H54 (cell line): ENCODE measurements around the gene PSMC6.
"Not testable (repeated sequence)": the region's sequence is repeated elsewhere in the genome, so short reads cannot be mapped to it uniquely, and the experiment has no call there.

Source experiments
- DNase-seq: peaks from one replicate; pipeline ENCODE4 v3.0.0; 2011; ENCODE audit warnings: low spot score, mixed read lengths; ENCODE audit not compliant: insufficient read length
- FAIRE-seq: peaks from 3 replicates; lab custom pipeline; 2011; peaks lifted over from hg19 to GRCh38; lab: Jason Lieb, UNC
- POLR2A ChIP-seq: IDR thresholded peaks from 2 replicates; pipeline ENCODE4 v1.6.1; 2011; ENCODE audit warnings: low read depth, mild to moderate bottlenecking, low read length

PSMC6 gene

DNA sequence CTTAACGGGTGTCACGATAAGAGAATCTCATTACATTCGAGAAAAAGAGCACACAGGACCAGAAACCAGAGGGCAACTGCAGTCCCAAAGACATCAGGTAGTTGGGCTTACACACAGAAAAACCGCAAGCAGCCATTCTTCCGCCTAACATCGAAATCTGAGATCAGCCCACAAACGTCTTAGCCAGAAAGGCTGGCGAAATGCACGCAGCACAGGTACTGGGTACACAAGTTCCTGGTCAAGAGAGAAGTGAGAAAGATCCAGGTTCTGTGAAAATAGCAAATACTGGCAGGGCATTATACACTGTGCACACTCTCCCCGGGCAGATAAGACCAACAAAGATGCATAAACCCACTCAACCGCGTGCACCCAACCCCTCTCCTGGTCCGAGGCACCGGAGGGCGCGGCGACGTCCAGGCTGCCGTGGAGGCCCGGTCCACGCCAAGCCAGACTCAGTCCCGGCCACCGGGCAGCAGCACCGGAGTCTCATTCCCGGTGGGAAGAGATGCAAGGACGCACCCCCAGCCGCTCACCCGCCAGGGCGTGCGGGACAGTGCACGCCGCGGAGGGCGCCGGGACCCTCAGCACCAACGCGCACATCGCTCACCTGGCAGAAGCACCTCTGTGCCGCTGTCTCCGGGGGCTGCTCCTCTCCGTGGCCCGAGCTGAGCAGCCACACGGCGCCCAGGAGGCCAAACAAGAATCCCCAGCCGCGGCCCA lies 12.1 kb upstream of the PSMC6 start:
- FAIRE-seq, result peak; percentile 82
- DNase-seq, result no peak
- no peak for TF ChIP-seq POLR2A

DNA sequence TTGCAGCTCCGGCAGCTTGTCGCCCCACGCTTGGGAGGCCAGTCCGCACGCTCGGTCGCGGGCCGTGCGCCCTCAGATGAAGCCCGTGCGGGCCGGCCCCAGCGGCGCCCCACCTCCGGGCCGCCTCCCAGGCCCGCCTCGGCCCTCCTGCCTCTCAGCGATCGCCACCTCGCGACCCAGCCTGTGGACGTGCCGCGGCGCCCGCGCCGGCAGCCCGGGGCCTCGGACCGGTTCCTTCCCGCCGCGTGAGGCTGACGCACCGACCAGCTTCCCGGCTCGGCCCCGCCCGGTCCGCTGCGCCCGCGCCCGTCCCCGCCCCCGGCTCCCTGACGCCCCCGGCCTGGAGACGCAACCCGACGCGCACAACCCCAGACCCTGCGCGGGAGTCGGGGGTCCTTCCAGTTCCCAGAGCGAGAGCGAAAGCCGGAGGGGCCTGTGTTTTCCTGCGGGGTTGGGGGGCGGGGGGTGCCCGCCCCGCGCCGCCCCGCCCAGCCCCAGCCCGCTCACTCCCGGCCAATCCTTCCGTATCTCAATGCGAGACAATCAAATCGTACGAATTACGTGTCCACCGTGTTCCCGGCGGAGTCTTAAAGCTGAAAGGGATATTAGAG lies 11.4 kb upstream of the PSMC6 start, which contains the start of gene ERO1A:
TSS of gene ERO1A (minus strand) at position 78 of the 611 bp plus-strand sequence. CDS start at position 1, 77 bp downstream.
- peak; percentile 43 for DNase-seq
- peak; percentile 32; the same call in 1 of the 2 replicates for TF ChIP-seq POLR2A
- FAIRE-seq, result no peak

DNA sequence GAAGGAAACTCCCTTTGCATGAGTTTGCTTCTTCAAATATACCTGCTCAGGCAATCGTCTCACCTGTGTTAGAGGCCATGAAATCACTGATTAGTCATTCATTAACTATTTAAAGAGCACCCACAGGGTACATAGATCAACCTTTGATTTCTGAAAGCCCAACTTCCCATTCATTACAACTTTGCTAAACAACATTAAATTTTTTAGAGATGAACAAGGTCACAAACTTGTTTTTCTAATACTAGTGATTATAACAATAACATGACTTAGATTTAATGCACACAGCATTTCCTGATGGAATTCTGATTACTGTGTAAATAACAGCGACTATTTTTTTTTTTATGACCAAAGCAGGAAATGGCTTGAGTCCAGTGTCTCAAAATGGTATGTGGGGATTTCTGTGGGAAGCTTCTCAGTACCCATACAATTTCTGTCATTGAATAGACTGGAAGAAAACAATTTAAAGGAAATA lies 6.3 kb upstream of the PSMC6 start:
- FAIRE-seq, result no peak
- no peak for DNase-seq
- TF ChIP-seq POLR2A, result no peak

DNA sequence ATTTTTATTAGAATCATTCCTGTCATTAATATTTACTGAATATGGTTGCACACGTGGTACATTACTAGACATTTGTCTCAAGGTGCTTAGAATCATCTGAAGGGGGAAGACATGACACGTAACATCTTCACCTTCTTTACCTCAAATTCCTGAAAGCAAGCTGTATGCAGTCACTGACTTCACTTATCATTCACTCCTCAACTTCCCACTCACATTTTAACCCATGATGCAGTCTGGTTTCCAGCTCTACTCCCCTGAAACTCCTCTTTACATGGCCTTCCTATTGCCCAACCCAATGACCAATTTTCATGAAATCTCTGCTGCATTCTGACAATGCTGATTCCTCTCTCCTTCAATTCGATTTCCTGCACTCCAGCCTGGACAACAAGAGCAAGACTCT lies 5.8 kb upstream of the PSMC6 start:
- DNase-seq (no peak), FAIRE-seq (no peak)
- TF ChIP-seq POLR2A, result no peak

- FAIRE-seq (peak; percentile 97), DNase-seq (peak; percentile 9)
- TF ChIP-seq POLR2A, result no peak
Measured at GRCh38 chr14:52703225-52703624, 3.8 kb upstream of the PSMC6 start.

DNA sequence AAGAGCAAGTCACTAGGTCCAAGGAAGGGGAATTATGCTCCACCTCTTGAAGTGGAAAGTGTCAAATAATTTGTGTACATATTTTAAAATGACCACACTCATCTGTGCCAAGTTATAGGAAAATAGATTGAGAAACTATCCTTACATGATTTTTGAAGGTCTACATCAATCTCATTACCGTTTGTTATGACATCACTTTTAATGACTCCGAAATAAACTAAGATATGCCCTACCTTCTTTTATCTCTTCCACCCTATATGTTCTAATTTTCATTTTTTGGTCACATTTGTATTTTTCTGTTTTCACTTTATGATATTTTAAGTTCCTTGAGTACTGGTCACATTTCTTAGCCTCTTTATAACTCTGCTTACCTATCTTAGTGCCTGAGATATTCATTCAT lies 3.3 kb upstream of the PSMC6 start:
- TF ChIP-seq POLR2A, result no peak
- DNase-seq (no peak), FAIRE-seq (no peak)

GRCh38 chr14:52706286-52706685 lies 714 bp upstream of the PSMC6 start:
- no peak for TF ChIP-seq POLR2A
- DNase-seq (no peak), FAIRE-seq (no peak)

GRCh38 chr14:52711666-52712065 lies 4.7 kb downstream of the PSMC6 start:
- FAIRE-seq (no peak), DNase-seq (no peak)
- no peak for TF ChIP-seq POLR2A

DNA sequence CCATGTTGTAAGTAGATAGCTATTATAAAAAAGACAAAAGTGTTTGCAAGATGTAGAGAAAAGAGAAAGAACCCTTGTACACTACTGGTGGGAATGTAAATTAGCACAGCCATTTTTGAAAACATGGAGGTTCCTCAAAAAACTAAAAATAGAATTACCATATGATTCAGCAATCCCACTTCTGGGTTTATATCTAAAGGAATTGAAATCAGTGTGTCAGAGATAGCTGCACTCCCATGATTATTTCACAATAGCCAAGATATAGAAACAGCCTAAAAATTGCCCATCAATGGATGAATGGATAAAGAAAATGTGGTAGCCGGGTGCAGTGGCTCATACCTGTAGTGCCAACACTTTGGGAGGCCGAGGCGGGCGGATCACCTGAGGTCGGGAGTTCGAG lies 9.2 kb downstream of the PSMC6 start:
- no peak for TF ChIP-seq POLR2A
- DNase-seq, result no peak
- no peak for FAIRE-seq

DNA sequence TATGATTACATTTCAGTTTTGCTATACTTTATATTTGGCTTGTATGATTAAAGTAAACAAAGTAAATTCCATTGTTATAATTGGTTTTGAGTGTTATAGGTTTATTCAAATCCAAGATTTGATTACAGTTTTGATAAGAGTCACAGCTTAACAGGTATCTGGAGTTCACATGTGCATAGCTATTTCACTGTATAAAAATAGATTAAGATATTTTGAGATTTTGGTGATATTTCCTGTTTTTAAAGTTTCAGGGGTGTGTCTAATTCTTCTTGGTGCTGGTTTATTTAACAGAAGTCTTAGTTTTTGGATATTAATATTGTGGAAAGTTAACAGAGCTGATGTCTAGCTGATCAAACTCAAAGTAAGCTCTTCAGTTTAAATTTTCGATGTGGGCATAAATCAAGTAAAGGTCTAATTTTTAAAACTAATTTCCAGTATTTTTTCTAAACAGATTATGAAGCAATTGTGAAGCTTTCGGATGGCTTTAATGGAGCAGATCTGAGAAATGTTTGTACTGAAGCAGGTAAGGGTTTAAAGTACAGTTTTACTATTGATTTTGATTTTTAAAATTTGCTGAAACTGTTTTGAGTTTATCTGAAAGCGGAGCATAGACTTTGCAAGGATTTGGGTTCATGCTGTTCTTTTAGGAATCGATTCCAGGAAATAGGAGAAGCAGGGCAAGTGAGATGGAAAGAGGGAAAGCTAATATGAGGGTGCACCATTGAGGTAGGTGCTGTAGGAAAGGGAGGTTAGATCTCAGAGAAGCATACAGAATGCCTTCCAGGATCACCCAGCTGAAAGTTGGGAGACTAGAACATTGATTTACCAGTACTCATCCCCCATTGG lies 16.7 kb downstream of the PSMC6 start:
- DNase-seq, result no peak
- TF ChIP-seq POLR2A, result no peak
- no peak for FAIRE-seq

- FAIRE-seq (no peak), DNase-seq (no peak)
- TF ChIP-seq POLR2A, result no peak
Measured at GRCh38 chr14:52724360-52724644, 17.3 kb downstream of the PSMC6 start.

DNA sequence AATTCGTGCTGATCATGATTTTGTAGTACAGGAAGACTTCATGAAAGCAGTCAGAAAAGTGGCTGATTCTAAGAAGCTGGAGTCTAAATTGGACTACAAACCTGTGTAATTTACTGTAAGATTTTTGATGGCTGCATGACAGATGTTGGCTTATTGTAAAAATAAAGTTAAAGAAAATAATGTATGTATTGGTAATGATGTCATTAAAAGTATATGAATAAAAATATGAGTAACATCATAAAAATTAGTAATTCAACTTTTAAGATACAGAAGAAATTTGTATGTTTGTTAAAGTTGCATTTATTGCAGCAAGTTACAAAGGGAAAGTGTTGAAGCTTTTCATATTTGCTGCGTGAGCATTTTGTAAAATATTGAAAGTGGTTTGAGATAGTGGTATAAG lies 20.5 kb downstream of the PSMC6 start:
- not testable (repeated sequence) for FAIRE-seq, DNase-seq

- FAIRE-seq, DNase-seq: not testable (repeated sequence)
Measured at GRCh38 chr14:52729035-52729434, 22.0 kb downstream of the PSMC6 start.

- FAIRE-seq (no peak), DNase-seq (no peak)
- no peak for TF ChIP-seq POLR2A
Measured at GRCh38 chr14:52729585-52729924, 22.6 kb downstream of the PSMC6 start.
